AG08396 (cell line): ENCODE measurements around the gene HAGHL.

Experiments used
- DNase-seq: peaks from one replicate; pipeline ENCODE4 v3.0.0; 2012; ENCODE audit warnings: low spot score, mixed read lengths

Gene HAGHL

GRCh38 chr16:754656-755055 lies 27.8 kb downstream of the HAGHL start:
- no peak for DNase-seq

- DNase-seq: no peak
These were observed 29.5 kb downstream of the HAGHL start for GRCh38 chr16:756428-756827.

DNA sequence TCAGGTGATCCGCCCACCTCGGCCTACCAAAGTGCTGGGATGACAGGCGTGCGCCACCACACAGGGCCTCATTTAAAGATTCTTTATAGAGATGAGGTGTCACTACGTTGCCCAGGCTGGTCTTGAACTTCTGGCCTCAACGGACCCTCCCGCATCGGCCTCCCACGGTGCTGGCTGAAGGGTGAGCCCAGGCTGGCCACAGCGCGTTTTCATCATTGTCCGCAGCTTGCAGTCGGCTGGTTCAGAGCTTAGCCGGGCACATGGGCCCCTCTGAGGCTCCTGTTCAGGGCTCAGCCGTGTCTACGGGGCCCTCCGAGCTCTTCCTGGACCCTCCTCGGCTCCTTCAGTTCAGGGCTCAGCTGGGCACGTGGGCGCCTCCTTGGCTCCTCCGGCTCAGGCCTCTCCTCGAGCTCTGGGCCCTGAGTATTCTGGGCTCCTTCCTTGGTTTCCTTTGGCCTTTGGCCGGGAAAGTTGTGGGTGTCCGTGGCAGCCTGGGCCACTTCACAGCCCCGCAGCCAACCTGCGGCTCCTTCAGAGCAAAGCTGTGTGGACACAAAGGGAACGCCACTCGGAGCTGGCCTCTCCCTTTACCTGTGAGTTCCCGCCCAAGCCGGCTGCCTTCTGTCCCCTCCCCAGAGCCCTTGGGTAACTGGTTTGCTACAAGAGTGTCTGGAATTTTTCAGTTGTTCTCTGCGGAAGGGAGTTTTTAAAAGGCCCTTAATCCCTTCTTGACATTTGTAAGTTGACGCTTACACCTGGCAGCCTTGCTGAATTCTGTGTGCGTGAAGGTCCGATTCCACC lies 32.4 kb downstream of the HAGHL start:
- DNase-seq: no peak

DNA sequence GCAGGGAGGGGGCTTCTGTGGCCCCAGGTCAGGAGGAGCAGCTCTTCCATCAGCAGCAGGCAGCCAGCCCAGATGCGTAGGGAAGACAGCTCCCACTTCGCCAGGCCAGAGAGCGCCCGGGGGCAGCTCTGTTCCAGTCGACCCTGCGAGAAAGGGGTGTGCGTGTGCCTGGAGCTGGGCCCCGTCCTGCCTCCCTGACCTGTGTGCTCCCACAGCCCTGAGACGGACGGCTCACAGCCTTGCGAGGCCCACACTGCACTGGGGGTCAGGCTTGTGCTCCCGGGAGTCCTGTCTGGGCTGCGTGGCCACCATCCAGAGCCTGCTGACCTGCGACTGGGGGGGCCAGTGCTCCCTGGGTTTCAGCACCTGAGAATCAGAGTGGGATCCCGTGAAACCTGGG lies 33.2 kb downstream of the HAGHL start:
- DNase-seq: no peak

GRCh38 chr16:760545-761343 lies 33.8 kb downstream of the HAGHL start, which contains the start of gene MSLN:
Gene MSLN (plus strand): TSS chr16:760734. CDS start chr16:762681, 1,947 bp downstream.
- DNase-seq: no peak

DNA sequence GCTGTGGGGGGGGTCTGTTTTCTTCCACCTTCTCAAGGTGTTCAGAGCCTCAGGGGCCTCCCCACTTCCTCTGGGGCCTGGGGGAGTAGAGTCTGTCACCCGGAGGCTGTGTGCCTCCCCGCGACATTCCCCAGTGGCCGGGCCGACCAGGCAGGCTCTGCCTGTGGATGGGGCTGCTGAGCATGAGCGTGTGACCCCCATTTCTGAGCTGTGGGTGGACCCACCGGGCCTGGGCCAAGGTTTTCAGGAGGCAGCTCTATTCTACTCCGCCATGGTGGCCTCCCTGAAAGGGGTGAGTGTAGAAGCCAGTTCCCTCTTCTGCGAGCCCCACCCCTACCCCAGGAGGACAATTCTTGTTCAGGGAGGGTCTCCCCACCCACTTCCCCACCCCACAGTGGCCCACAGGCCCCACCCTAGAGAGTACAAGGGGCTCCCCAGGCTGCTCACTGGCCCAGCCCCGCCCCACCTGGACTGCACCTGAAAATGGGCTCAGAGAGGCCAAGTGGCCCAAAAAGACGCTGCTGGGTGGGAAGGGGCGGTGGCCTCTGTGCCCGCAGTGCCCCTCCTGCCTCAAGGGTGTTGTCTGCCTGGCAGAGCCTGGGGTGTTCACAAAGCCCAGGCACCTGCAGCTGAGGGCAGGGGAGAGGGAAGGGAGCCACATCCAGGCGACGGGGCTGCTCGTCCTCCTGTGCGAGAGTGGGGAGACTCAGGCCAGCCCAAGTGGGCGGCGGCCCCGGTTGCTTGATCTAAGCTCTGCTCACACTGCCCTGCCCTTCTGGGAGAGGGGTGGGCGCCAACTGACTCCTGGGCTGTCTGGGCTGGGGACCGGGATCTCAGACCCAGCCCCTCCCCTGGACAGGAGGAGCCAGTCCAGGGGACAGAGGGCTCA lies 35.0 kb downstream of the HAGHL start:
- DNase-seq: no peak

- no peak for DNase-seq
These were observed 35.8 kb downstream of the HAGHL start for GRCh38 chr16:762595-763268.

DNA sequence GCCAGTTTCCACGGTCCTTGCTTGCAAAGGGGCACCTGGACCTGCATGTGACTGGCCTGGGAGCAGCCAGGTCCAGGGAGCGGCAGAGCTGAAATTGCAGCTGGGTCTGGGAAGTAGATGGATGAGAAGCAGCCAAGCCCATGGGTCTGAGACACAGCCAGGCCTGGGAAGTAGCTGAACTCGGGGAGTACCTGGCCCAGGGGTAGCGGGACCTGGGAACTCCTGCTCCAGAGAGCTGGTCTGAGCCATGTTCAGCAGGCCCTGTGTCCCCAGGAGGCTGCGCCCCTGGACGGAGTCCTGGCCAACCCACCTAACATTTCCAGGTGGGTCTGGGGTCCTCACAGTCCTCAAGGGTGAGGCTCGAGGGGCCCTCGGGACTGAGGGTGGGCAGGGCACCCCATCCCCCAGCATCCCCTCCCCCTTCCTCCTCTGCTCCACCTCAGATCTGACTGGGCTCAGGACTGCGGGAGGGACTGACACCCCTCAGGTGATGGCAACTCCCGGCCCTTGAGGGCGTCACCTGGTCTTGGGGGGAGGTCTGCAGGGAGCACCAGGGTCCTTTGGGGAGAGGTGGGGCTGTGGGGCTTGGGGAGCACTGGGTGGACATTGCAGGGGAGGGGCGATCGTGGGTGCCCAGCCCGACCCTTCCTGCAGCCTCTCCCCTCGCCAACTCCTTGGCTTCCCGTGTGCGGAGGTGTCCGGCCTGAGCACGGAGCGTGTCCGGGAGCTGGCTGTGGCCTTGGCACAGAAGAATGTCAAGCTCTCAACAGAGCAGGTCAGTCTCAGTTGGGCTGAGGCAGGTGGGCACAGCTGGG lies 36.7 kb downstream of the HAGHL start:
- no peak for DNase-seq

DNA sequence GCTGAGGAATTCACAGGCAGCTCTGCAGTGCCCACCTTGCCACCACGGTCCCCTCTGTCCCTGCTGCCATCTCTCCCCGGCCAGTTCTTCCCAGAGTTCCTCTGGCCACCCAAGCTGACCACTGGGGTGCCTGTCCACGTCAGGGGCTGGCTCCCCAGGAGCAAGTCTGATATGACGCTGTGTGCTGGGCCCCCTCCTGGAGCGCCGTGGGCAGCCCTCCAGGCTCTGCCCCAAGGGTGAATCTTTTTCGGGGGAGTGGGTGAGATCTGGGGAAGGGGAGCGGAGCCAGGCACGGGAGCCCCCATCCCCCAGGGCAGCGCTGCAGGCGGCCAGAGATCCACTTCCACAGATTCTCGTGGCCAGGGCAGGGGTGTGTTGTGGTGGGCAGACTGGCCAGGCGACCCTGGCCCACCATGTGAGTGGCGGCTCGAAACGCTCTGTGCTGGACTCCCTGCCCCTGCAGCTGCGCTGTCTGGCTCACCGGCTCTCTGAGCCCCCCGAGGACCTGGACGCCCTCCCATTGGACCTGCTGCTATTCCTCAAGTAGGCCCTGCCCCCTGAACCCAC lies 37.4 kb downstream of the HAGHL start:
- no peak for DNase-seq

DNA sequence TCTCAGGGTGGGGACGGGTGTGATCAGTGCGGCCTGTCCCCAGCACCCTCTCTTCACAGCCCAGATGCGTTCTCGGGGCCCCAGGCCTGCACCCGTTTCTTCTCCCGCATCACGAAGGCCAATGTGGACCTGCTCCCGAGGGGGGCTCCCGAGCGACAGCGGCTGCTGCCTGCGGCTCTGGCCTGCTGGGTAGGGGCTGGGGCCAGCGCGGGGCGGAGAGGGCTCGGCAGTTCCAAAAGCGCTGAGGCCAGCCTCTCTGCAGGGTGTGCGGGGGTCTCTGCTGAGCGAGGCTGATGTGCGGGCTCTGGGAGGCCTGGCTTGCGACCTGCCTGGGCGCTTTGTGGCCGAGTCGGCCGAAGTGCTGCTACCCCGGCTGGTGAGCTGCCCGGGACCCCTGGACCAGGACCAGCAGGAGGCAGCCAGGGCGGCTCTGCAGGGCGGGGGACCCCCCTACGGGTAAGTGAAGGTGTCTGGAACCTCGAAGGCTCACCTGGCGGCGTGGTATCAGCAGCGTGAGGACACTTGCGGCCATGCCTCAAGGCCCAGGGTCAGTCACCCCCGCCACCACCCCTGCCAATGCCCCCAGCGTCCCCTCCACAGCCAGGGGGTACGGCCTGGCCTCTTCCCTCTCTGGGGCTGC lies 38.1 kb downstream of the HAGHL start:
- DNase-seq: no peak

DNA sequence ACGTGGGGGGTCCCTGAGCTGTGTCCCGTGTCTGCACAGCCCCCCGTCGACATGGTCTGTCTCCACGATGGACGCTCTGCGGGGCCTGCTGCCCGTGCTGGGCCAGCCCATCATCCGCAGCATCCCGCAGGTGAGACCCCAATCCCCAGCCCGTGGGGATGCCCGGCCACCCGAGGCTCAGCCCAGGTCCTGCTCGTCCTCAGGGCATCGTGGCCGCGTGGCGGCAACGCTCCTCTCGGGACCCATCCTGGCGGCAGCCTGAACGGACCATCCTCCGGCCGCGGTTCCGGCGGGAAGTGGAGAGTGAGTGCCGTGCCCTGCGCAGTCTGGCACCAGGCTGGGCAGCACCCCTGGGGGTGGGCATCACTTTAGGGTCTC lies 38.6 kb downstream of the HAGHL start:
- DNase-seq: no peak

DNA sequence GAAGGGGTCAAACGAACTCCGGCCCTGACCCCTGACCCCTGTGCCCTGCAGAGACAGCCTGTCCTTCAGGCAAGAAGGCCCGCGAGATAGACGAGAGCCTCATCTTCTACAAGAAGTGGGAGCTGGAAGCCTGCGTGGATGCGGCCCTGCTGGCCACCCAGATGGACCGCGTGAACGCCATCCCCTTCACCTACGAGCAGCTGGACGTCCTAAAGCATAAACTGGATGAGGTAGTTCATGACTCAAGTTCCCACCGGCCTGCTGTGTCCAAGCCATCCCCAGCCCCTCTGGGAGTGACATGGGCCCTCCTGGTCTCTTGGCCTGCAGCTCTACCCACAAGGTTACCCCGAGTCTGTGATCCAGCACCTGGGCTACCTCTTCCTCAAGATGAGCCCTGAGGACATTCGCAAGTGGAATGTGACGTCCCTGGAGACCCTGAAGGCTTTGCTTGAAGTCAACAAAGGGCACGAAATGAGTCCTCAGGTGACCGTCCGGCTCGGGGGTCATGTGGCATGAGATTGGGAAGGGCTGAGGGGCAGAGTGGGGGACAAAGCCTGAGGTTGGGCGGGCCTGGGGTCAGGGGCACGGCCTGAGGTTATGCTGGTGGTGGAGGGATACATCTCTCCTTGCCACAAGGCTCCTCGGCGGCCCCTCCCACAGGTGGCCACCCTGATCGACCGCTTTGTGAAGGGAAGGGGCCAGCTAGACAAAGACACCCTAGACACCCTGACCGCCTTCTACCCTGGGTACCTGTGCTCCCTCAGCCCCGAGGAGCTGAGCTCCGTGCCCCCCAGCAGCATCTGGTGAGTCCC lies 39.3 kb downstream of the HAGHL start:
- DNase-seq: no peak

GRCh38 chr16:766820-767640 lies 40.1 kb downstream of the HAGHL start:
- no peak for DNase-seq

GRCh38 chr16:767743-768235 lies 40.9 kb downstream of the HAGHL start:
- no peak for DNase-seq

GRCh38 chr16:768428-768827 lies 41.5 kb downstream of the HAGHL start:
- DNase-seq: no peak

DNA sequence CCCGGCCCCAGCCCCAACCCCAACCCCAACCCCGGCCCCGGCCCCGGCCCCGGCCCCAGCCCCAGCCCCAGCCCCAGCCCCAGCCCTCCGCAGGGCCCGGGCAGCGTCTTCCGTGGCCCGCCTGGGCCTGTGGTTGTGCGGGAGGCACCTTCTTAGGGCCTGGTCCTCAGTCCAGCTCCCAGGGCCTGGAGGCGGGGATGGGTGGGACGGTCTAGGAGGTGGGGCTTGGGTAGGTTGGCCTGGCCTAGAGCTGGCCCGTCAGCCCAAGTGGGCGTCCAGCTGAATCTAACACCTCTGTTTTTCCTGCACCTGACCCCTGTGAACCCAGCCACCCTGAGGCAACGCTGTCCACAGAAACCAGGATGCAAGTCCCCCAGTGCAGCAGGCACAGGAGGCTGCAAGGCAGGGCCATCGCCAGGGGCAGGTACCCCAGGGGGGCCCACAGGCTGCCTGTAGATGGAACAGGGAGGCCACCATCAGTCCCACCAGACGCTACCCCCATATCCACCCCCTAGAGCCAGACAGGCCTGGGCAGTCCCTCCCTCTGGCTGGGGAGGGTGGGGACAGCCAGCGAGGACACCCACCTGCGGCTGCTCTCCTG lies 42.4 kb downstream of the HAGHL start:
- no peak for DNase-seq

DNA sequence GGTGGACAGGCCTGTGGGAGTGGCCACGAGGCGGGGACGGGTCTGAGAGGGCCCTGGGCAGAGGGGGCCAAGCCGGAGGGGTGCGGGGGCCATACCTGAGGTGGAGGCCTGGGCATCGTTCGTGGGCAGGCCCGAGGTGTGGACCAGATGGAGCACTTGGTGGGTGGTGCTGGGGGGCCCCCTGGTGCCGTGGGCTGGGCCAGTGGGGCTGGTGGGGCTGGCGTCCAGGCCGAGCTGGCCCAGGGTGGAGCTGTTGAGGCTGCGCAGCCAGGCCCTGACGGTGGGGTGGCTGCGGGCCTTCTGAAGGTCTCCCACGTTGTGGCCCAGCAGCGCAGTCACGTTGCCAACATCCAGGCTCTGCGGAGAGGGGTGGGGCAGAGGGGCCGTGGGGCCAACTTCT lies 43.0 kb downstream of the HAGHL start:
- no peak for DNase-seq

- no peak for DNase-seq
These were observed 43.5 kb downstream of the HAGHL start for GRCh38 chr16:770411-770810.
